ENCODE data around the gene PHYHIPL. TPM values are rescaled to one million over a fixed set of nuclear protein-coding genes. Genes with fewer than 3 reads are reported as not detected.

Gene PHYHIPL
- total RNA-seq, 2 donors from 2014 or later = 2.6 TPM; not detected in 1

DNA sequence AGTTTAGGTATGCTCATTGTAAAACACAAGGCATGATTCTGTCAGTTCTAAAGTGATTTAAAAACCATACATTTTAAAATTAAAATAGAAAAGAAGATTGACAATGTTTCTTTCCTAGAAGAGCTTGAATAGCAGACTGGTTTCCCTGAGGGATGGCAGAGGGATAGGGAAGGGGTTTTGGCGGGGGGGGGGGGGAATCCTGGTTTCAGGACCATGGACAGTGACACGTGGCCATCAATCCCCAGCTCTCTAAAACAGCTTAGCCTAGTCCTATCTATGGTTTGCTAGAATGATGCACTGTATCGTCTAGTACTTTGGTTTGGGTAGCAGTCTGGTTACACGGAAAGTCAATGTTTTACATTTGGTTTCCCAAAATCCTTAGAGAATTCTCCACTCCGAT is 88.7 kb downstream of the PHYHIPL start:
- Histone ChIP-seq H3K4me3 (no peak overlapping the region), H3K4me1 (ENCODE audit: control insufficient read depth in 1 of 2, low read depth in 2 of 2) (no peaks in the 10 kb centered on the region), H3K36me3 (peaks cover 7% of the 10 kb centered on the region), H3K27ac (no peak overlapping the region), H3K27me3 (replicated peaks; ENCODE audit: insufficient read depth) (no peaks in the 10 kb centered on the region), H3K9me3 (no peaks in the 10 kb centered on the region)
- DNase-seq (ENCODE audit: low spot score) = no peak
- TF ChIP-seq, protein P1, sequence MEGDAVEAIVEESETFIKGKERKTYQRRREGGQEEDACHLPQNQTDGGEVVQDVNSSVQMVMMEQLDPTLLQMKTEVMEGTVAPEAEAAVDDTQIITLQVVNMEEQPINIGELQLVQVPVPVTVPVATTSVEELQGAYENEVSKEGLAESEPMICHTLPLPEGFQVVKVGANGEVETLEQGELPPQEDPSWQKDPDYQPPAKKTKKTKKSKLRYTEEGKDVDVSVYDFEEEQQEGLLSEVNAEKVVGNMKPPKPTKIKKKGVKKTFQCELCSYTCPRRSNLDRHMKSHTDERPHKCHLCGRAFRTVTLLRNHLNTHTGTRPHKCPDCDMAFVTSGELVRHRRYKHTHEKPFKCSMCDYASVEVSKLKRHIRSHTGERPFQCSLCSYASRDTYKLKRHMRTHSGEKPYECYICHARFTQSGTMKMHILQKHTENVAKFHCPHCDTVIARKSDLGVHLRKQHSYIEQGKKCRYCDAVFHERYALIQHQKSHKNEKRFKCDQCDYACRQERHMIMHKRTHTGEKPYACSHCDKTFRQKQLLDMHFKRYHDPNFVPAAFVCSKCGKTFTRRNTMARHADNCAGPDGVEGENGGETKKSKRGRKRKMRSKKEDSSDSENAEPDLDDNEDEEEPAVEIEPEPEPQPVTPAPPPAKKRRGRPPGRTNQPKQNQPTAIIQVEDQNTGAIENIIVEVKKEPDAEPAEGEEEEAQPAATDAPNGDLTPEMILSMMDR (IDR thresholded peaks at IDR 0.05) = no peak
- ATAC-seq (ENCODE audit: insufficient number of reproducible peaks, low FRiP score, low read depth) = no peak

DNA sequence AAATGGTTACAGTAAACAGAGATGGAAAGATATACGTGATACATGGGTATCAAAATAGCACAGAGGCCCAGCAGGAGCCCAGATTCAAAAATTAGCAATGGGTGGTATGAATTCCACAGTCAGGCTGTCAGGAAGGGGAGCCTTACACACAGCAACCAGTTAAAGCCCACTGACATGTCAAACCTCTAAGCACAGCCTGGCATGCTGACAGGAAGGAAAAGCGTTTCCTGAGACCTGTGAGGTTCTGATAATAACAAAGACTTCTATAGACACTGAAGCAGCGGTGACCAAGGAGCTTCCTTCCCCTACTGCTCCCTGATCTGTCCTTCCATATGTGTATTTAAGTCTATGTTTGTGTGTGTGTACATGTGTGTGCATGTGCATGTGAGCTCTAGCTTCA is 89.9 kb downstream of the PHYHIPL start:
- no peaks in the 10 kb centered on the region for H3K9me3 ChIP-seq
- no peak for DNase-seq (ENCODE audit: low spot score)
- TF ChIP-seq, protein P1 (IDR thresholded peaks at IDR 0.05) = no peak

DNA sequence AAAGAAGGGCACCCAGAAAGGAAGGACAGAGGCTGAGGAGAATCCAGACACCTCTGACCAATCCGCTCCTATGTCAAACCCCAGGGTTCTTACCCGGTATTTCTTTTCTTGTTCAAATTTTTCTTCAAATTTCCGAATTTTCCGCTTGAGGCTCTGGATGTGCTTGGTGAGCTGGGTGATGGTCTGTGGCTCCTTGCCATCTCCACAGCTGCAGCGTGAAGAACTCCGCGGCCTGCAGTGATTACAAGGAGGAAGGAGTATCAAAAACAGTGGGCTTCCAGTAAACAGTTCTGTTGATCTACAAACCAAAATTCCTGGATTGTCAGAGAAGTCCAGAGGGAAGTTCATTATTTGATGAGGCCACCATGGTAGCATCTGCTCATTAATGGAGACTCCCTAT is 92.0 kb downstream of the PHYHIPL start:
- Histone ChIP-seq H3K36me3 (peaks cover 7% of the 10 kb centered on the region), H3K4me3 (no peak overlapping the region), H3K27me3 (replicated peaks; ENCODE audit: insufficient read depth) (no peaks in the 10 kb centered on the region), H3K27ac (no peak overlapping the region), H3K4me1 (ENCODE audit: control insufficient read depth in 1 of 2, low read depth in 2 of 2) (peaks cover 5 to 20% of the 10 kb centered on the region in 2 donors), H3K9me3 (no peaks in the 10 kb centered on the region)
- ATAC-seq (ENCODE audit: insufficient number of reproducible peaks, low FRiP score, low read depth) (no peak), DNase-seq (ENCODE audit: low spot score) (no peak)
- TF ChIP-seq, protein P1 (IDR thresholded peaks at IDR 0.05) = no peak

More for the DNA sequence above, 89.9 kb downstream of the PHYHIPL start:
- Histone ChIP-seq H3K4me1 (ENCODE audit: control insufficient read depth in 1 of 2, low read depth in 2 of 2) (peaks cover 0 to 3% of the 10 kb centered on the region in 2 donors), H3K27ac (no peak overlapping the region), H3K36me3 (peaks cover 7% of the 10 kb centered on the region), H3K4me3 (no peak overlapping the region), H3K27me3 (replicated peaks; ENCODE audit: insufficient read depth) (no peaks in the 10 kb centered on the region)
- no peak for ATAC-seq (ENCODE audit: insufficient number of reproducible peaks, low FRiP score, low read depth)

DNA sequence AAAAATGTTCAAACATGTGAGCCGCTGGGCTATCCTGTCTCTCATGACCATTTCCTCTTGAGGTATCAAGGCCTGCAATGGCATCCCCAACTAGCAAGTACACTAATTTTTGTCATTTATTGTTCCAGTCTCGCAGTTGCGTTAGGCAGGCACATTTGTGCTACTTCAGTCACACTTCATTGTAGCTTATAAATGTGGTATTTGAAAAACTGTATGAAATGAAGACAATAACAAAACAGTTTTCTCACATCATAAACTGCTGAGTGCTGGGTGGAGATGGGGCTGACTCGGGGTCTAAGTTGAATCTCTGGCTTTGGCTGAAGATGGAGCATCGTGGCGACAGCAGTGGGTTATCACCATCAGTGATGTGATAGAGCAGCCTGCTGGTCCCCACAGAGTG is 93.2 kb downstream of the PHYHIPL start:
- TF ChIP-seq, protein P1 (IDR thresholded peaks at IDR 0.05) = no peak
- no peak for ATAC-seq (ENCODE audit: insufficient number of reproducible peaks, low FRiP score, low read depth)

DNA sequence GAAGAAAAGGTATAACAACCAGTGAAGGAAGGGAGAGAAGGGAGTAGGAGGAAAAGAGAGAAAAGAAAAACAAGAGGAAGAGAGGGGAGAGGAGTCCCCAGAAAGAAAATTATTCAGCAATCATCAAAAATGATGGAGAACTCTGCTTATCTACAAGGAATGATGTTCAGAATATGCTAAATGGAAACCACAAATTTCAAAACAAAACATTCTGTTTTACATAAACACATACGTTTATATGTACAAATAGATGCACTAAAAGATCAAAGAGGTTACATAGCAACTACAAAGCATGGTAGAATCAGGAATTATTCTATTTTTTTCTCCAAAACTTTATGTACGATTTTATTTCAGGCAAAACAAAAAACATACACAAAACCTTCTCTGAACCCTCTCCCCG is 94.0 kb downstream of the PHYHIPL start:
- H3K27me3 ChIP-seq (replicated peaks; ENCODE audit: insufficient read depth) = no peaks in the 10 kb centered on the region
- H3K27ac ChIP-seq = no peak overlapping the region
- H3K4me3 ChIP-seq = no peak overlapping the region
- no peaks in the 10 kb centered on the region for H3K9me3 ChIP-seq
- ATAC-seq (ENCODE audit: insufficient number of reproducible peaks, low FRiP score, low read depth) (no peak), DNase-seq (ENCODE audit: low spot score) (no peak)
- TF ChIP-seq, protein P1 (IDR thresholded peaks at IDR 0.05) = no peak
- H3K36me3 ChIP-seq = peaks cover 7% of the 10 kb centered on the region
- peaks cover 5 to 20% of the 10 kb centered on the region in 2 donors for H3K4me1 ChIP-seq (ENCODE audit: control insufficient read depth in 1 of 2, low read depth in 2 of 2)

More for the DNA sequence above, 93.2 kb downstream of the PHYHIPL start:
- DNase-seq (ENCODE audit: low spot score) = no peak
- H3K9me3 ChIP-seq = no peaks in the 10 kb centered on the region
- peaks cover 5 to 20% of the 10 kb centered on the region in 2 donors for H3K4me1 ChIP-seq (ENCODE audit: control insufficient read depth in 1 of 2, low read depth in 2 of 2)
- H3K27me3 ChIP-seq (replicated peaks; ENCODE audit: insufficient read depth) = no peaks in the 10 kb centered on the region
- no peak overlapping the region for H3K27ac ChIP-seq
- peaks cover 7% of the 10 kb centered on the region for H3K36me3 ChIP-seq
- H3K4me3 ChIP-seq = no peak overlapping the region

Data from thoracic aorta (tissue), 2 donors.